Epithelial cell of prostate (primary cell): ENCODE measurements around the gene ILK.

ENCODE experiments used
- DNase-seq: peaks from one replicate; pipeline ENCODE4 v3.0.0-alpha.2; 2011; ENCODE audit warnings: low read depth, low spot score
- H3K27ac ChIP-seq: fragments of 450-650 bp; 2 replicates; pipeline ENCODE4 v1.5.1; 2017; ENCODE audit warnings: mild to moderate bottlenecking

The ILK gene

GRCh38 chr11:6653097-6653496 lies 49.5 kb downstream of the ILK start:
- no peak for DNase-seq
- no peak overlapping the region for H3K27ac ChIP-seq

- no peak for DNase-seq
- H3K27ac ChIP-seq, result no peak overlapping the region
Measured at GRCh38 chr11:6653656-6654055, 50.1 kb downstream of the ILK start.

GRCh38 chr11:6654281-6655019 lies 50.9 kb downstream of the ILK start:
- no peak overlapping the region for H3K27ac ChIP-seq
- DNase-seq, result no peak

- no peak for DNase-seq
- H3K27ac ChIP-seq, result no peak overlapping the region
Measured at GRCh38 chr11:6655020-6655789, 51.6 kb downstream of the ILK start.

- no peak within 1 kb of the TSS for H3K27ac ChIP-seq
- no peak for DNase-seq
Measured at GRCh38 chr11:6655790-6656583, 52.4 kb downstream of the ILK start, which contains the start of gene DCHS1. TSS of gene DCHS1 (minus strand) at chr11:6655809. CDS start at chr11:6641613, 14,196 bp downstream.

GRCh38 chr11:6656584-6656915 lies 53.0 kb downstream of the ILK start:
- no peak overlapping the region for H3K27ac ChIP-seq
- no peak for DNase-seq

- DNase-seq, result no peak
- no peak overlapping the region for H3K27ac ChIP-seq
Measured at GRCh38 chr11:6656936-6657335, 53.4 kb downstream of the ILK start.

GRCh38 chr11:6657346-6657745 lies 53.8 kb downstream of the ILK start:
- DNase-seq, result no peak
- H3K27ac ChIP-seq, result no peak overlapping the region

GRCh38 chr11:6658647-6659046 lies 55.1 kb downstream of the ILK start:
- DNase-seq, result no peak
- H3K27ac ChIP-seq, result no peak overlapping the region
